ENCODE results near the gene KLHL21. TPM values are rescaled to one million over a fixed set of nuclear protein-coding genes. Genes with fewer than 3 reads are reported as not detected.

Gene KLHL21
- total and polyA plus RNA-seq, 9 of the 15 experiments (the other 6 are each of a cell fraction or from before 2014, with no cell fraction given), result 2.1 to 42.1 (median 17.5) TPM

GRCh38 chr1:6613361-6614018 is 10.8 kb upstream of the KLHL21 start, which contains the start of gene PHF13:
TSS of gene PHF13 (plus strand) at chr1:6613731. CDS start at chr1:6614067, 336 bp downstream.
- H3K9me3 ChIP-seq (replicated peaks; ENCODE audit: control insufficient read depth, insufficient read depth, low read depth, low read length), result no peaks in the 10 kb centered on the region
- no peaks in the 10 kb centered on the region for H3K9me1 ChIP-seq (ENCODE audit: control insufficient read depth, insufficient read depth, low read length)
- H3K36me3 ChIP-seq (ENCODE audit: control insufficient read depth, insufficient read depth, low read length), result peaks cover 23% of the 10 kb centered on the region; the same call in 2 of the 3 replicates
- intact Hi-C loops (cut with micrococcal nuclease), result loop anchor here (1.0 to 2.0 kb wide), 2 partner anchors 12 to 13 kb away; no protein-coding TSS in a partner anchor
- H3K27me3 ChIP-seq (ENCODE audit: control insufficient read depth in 2 of 2, insufficient read depth in 2 of 2, low read length in 2 of 2), result no peaks in the 10 kb centered on the region
- POLR2A ChIA-PET, result interaction anchor here (0.6 to 1.2 kb wide), 7 partner anchors 8 to 52 kb away, joined by 3 to 10 read pairs (median 4); partner anchors contain the start of gene KLHL21
- CTCF ChIA-PET (ENCODE audit: low intra/inter-chr PET ratio), result no interaction called here
- H3K27ac ChIP-seq (ENCODE audit: extremely low read depth, low read depth, low read length), result peak within 1 kb of the TSS; percentile 94
- in situ Hi-C loops (cut with MboI), result no loop called here
- peak within 1 kb of the TSS; percentile 81 for H2AFZ ChIP-seq (ENCODE audit: low read depth, low read length)
- H3K4me1 ChIP-seq (replicated peaks in 1 of 2; ENCODE audit: control insufficient read depth in 2 of 2, insufficient read depth in 2 of 2, low read length in 2 of 2), result peaks cover 21 to 47% of the 10 kb centered on the region in 2 experiments
- peaks cover 14% of the 10 kb centered on the region for H4K20me1 ChIP-seq (replicated peaks; ENCODE audit: control insufficient read depth, insufficient read depth, low read length)
- BruUV-seq (replicated peaks), result no TSS peak
- H3K4me3 ChIP-seq, result peak within 1 kb of the TSS; percentile 97
- DNase-seq (ENCODE audit: extremely low read depth in 1 of 4, low spot score in 3 of 4) (peak; percentile 91 to 100 (median 96)), FAIRE-seq (peak; percentile 71), ATAC-seq (peak; percentile 91)
- 0% methylated on average over 13 of the region's 84 CpGs for WGBS (ENCODE audit: insufficient coverage, low coverage, missing lambda C conversion rate)
- H3K4me2 ChIP-seq (ENCODE audit: insufficient read depth, low read length), result peak within 1 kb of the TSS; percentile 98
- H3K9ac ChIP-seq (ENCODE audit: insufficient read depth in 1 of 2, low read depth in 2 of 2, low read length in 2 of 2), result peak within 1 kb of the TSS; percentile 87 to 99
- H3K79me2 ChIP-seq (ENCODE audit: control insufficient read depth, insufficient read depth, low read length), result peaks cover 64% of the 10 kb centered on the region
- TF ChIP-seq PYGO2 (tag; IDR thresholded peaks at IDR 0.05) (no peak), EP400 (IDR thresholded peaks at IDR 0.05) (peak; percentile 39; the same call in 1 of the 2 replicates), CREB3L1 (IDR thresholded peaks at IDR 0.05; ENCODE audit: borderline replicate concordance, low read depth) (peak; percentile 93; the same call in 1 of the 2 replicates), L3MBTL2 (IDR thresholded peaks at IDR 0.05) (peak; percentile 59), POLR2AphosphoS2 (IDR thresholded peaks at IDR 0.05; ENCODE audit: low read length) (peak; percentile 36; the same call in 1 of the 2 replicates), SMAD1 (IDR thresholded peaks at IDR 0.05; ENCODE audit: low read depth, low read length, partially characterized antibody) (no peak), HCFC1 (IDR thresholded peaks at IDR 0.05; ENCODE audit: low read depth, low read length) (peak; percentile 97), MTF1 (CRISPR knock-in tag; IDR thresholded peaks at IDR 0.05; ENCODE audit: borderline replicate concordance) (no peak), RHOXF2B (CRISPR knock-in tag; conservative IDR thresholded peaks at IDR 0.05) (no peak), ZNF175 (CRISPR knock-in tag; IDR thresholded peaks at IDR 0.05; ENCODE audit: low read depth) (peak; percentile 80; the same call in 1 of the 2 replicates), POLR2G (IDR thresholded peaks at IDR 0.05; ENCODE audit: low read depth, low read length) (peak; percentile 86), ZNF3 (CRISPR knock-in tag; IDR thresholded peaks at IDR 0.05) (no peak), CBX2 (IDR thresholded peaks at IDR 0.05; ENCODE audit: insufficient read depth, low read length, poor library complexity, severe bottlenecking) (no peak), DEAF1 (CRISPR knock-in tag; IDR thresholded peaks at IDR 0.05) (peak; percentile 70; the same call in 1 of the 2 replicates)
